GM19467 (cell line): ENCODE data around the gene CTAG1A.
"Not testable (repeated sequence)": the region's sequence is repeated elsewhere in the genome, so short reads cannot be mapped to it uniquely, and the experiment has no call there.

Source experiments
- ATAC-seq: cut with Tn5 transposase; IDR thresholded peaks from one replicate; pipeline ENCODE4 v1.9.1; 2021; ENCODE audit warnings: mild to moderate bottlenecking, moderate library complexity; ENCODE audit not compliant: unreplicated experiment

Gene CTAG1A

DNA sequence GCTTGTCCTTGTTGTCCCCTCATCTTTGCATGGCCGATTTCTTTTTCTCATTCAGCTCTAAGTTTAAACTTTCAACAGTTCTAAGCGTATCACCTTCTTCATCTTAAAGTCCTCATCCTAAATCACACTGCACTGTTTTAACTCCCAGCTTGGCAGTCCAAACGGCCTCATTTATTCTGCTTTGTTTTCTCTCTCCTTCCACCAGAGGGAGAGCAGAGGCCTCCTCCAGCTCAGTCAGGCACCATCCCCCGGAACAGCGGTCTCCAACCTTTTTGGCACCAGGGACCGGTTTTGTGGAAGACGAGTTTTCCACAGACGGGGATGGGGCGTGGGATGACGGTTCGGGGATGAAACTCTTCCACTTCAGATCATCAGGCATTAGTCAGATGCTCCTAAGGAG, 14.6 kb upstream of the CTAG1A start:
- not testable (repeated sequence) for ATAC-seq

GRCh38 chrX:154573061-154573460, 11.9 kb upstream of the CTAG1A start:
- not testable (repeated sequence) for ATAC-seq

DNA sequence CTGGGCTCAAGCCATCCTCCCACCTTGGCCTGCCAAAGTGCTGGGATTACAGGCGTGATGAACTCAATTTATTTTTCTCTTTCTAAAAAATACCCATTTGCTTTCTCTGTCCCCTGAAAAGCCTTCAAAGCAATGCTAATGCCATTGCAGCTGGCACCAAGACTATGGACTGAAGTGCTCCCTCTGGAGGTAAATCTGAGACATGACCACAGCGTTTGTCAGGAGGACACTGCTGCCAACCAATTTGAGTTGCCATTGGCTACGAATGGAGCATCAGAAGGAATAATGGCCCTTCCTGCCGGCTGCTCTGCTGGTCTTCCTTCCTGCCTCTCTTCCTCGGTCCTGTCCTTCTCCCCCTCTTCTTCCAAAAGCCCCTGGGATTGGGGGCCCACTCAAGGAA, 9.9 kb upstream of the CTAG1A start:
- ATAC-seq: not testable (repeated sequence)

DNA sequence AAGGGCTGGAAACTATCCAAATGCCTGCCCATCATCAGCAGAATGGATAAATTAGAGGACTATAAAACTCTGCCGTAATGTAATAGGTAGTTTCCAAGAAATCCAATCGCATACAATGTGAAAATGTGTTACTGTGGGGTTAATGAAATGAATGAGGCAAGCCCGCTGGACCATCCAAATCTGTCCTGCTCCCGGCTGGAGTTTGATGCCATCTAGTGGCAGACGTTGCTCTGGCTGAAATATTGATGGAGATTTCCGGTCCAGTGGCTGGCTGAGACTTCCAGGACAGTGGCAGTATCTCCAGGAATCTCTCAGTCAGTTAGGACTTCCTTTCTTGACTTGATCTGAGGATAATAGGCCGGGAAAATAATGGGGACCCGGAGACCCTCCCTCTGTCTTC, 1.9 kb upstream of the CTAG1A start:
- ATAC-seq: not testable (repeated sequence)

DNA sequence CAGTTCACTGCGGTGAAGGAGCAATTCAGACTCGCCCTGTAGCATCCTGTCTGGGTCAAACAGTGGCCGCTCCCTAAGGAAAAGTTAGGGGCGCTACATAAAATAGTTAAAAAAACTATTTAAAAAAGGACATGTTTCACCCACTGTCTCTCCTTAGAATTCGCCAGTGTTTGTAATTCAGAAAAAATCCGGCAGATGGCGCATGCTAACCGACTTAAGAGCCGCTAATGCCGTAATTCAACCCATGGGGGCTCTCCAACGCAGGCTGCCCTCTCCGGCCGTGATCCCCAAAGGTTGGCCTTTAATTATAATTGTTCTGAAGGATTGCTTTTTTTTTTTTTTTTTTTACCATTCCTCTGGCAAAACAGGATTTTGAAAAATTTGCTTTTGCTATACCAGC, 5.5 kb downstream of the CTAG1A start:
- ATAC-seq: not testable (repeated sequence)

- ATAC-seq: no peak
These were observed 7.6 kb downstream of the CTAG1A start for GRCh38 chrX:154592505-154592904.

- no peak for ATAC-seq
These were observed 8.3 kb downstream of the CTAG1A start for GRCh38 chrX:154593201-154593600.

GRCh38 chrX:154594491-154594890, 9.6 kb downstream of the CTAG1A start:
- no peak for ATAC-seq

GRCh38 chrX:154595559-154596249, 10.8 kb downstream of the CTAG1A start:
- no peak for ATAC-seq

DNA sequence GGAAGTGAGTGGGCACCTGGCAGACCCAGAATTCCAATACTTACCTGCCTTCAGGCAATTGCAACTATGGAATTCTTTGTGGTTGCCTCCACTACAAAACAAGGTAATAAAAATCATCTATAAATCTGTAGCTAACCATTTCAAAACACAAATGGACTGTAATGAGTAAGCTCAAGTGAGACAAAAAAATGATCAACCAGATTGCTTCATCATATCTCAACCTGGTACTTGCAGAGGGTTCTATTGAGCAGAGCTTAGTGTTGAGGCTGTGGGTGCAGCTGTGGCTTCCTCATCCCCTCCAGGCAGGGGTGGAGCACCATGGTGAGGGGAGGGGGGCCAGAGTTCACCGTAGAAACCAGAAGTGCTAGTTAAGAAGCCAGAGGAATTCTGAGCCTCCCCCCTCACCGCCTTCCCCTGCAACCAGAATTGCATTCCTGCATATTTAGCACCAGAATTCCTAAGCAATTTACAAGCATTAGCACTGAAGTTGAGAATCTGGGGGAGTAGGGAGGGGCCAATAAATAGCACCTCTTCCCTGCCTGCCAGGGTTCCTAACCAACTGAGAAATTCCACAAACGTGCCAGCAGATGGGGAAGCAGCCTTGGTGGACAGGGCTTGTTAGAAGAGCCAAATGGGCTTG, 11.5 kb downstream of the CTAG1A start:
- no peak for ATAC-seq

DNA sequence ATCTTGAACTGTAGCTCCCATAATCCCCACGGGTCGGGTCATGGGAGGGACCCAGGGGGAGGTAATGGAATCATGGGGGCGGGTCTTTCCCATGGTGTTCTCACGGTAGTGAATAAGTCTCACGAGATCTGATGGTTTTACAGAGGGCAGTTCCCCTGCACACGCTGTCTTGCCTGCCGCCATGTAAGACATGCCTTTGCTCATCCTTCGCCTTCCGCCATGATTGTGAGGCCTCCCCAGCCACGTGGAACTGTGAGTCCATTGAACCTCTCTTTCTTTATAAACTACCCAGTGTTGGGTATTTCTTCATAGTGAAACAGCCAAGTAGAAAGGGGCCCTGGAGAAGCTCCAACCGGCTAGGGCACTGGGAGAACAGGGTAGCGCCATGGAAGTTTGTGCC, 12.3 kb downstream of the CTAG1A start:
- ATAC-seq: no peak

DNA sequence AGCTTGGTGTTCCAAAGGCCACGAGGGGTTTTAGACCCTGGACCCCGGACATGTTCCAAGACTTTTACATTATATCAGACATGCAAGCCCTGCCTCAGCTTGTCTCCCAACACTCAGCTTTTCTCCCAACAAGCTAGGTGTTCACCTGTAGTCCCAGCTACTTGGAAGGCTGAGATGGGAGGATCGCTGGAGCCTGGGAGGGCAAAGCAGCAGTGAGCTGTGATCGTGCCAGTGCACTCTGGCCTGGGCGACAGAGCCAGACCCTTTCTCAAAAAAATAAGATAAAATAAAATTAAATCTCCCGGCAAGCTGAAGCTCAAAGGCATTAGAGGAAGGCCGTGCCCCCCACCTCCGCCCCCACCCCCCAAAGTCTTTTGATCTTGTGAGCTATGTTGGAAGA, 13.7 kb downstream of the CTAG1A start:
- no peak for ATAC-seq

DNA sequence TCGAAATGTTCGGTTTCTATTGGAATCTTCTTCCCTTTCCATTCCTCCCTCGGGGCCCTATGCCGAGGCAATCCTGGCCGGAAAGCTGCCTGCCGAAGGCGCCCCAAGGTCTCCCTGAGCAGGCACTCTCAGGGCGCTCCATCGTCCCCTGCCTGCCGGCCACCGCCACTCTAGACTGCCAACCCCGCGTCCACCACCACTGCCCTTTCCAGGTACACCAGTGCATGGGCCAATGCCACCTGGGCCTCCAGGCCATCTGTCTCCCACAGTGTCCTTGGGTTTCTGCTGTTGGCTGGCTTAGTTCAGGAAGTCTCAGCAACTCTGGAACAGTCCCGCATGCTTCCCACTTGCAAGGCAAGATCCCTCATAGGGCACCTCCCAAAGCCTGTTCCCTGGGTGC, 14.6 kb downstream of the CTAG1A start:
- no peak for ATAC-seq

GRCh38 chrX:154600759-154601374, 15.9 kb downstream of the CTAG1A start:
- ATAC-seq: no peak

DNA sequence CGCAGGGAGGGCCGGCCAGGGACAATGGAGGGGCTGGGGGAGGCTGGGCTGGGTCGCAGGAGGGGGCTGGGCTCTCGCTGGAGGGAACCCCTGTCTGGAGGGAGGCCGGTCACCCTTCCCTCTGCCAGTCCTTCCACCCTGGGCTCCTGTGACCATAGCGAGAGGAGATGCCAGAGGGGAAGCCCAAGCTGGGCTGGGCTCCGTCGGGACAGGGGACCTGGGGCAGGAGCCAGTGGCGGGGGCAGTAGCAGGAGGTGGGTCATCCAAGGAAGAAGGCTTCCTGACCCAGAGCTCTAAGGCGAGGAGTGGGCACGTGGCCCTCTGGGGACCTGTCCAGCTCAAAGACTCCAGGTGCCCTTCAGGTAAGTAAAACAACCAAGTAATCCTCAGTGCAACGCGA, 17.3 kb downstream of the CTAG1A start:
- ATAC-seq: no peak

- ATAC-seq: no peak
These were observed 18.0 kb downstream of the CTAG1A start for GRCh38 chrX:154602766-154603437.

- no peak for ATAC-seq
These were observed 18.8 kb downstream of the CTAG1A start for GRCh38 chrX:154603438-154604430.

- no peak for ATAC-seq
These were observed 20.6 kb downstream of the CTAG1A start for GRCh38 chrX:154605566-154605965.

DNA sequence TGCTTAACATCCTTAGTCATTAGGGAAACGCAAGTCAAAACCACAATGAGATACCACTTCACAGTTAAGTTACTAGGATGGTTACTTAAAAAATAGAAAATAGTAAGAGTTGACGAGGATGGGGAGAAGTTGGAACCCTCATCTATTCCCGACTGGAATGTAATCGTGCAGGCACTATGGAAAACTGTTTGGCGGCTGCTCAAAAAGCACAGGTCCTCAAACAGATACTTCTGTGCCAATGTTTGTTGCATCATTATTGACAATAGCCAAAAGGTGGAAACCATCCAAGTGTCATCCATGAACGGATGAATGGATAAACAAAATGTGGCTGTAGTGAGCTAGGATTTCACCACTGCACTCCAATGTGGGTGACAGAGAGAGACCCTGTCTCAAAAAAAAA, 22.4 kb downstream of the CTAG1A start:
- no peak for ATAC-seq

DNA sequence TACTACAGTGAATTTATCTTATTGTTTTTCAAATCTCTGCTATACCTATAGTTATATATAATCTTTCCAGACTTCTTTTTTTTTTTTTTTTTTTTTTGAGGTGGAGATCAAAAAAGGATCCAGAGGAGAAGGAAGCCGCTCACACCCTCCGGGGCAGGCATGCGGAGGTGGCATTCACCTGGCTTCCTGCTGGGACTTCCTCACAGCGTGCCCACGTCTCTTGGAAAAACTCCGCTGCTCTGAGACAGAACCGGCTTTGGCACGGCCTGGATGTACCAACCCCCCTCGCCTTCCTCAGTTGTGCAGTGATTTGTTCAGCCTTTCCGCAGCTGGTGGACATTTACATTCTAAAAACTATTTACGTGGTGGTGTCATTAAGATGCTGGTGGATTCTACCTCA, 23.0 kb downstream of the CTAG1A start:
- not testable (repeated sequence) for ATAC-seq
